HG03060 (cell line): ENCODE data around the gene FLOT2.
"Not testable (repeated sequence)": the region's sequence is repeated elsewhere in the genome, so short reads cannot be mapped to it uniquely, and the experiment has no call there.

Source experiments
- ATAC-seq: cut with Tn5 transposase; IDR thresholded peaks from one replicate; pipeline ENCODE4 v1.9.1; 2021; ENCODE audit warnings: low read depth, moderate number of reproducible peaks; ENCODE audit not compliant: unreplicated experiment

FLOT2 gene

GRCh38 chr17:28877150-28877711 lies 20.3 kb downstream of the FLOT2 start:
- ATAC-seq = not testable (repeated sequence)

- no peak for ATAC-seq
These were observed 21.5 kb downstream of the FLOT2 start for GRCh38 chr17:28875848-28876550.

- ATAC-seq = no peak
These were observed 22.8 kb downstream of the FLOT2 start for GRCh38 chr17:28874750-28875149.

GRCh38 chr17:28873839-28874238 lies 23.7 kb downstream of the FLOT2 start:
- ATAC-seq = no peak

- no peak for ATAC-seq
These were observed 26.4 kb downstream of the FLOT2 start for GRCh38 chr17:28871056-28871579.

- no peak for ATAC-seq
These were observed 30.3 kb downstream of the FLOT2 start for GRCh38 chr17:28867276-28867675.

- no peak for ATAC-seq
These were observed 31.4 kb downstream of the FLOT2 start for GRCh38 chr17:28865946-28866752.

GRCh38 chr17:28864991-28865849 lies 32.3 kb downstream of the FLOT2 start:
- ATAC-seq = no peak

GRCh38 chr17:28863953-28864352 lies 33.6 kb downstream of the FLOT2 start:
- no peak for ATAC-seq

- ATAC-seq = no peak
These were observed 35.0 kb downstream of the FLOT2 start for GRCh38 chr17:28862561-28862960.

- ATAC-seq = no peak
These were observed 35.9 kb downstream of the FLOT2 start for GRCh38 chr17:28861393-28862203.

- no peak for ATAC-seq
These were observed 37.1 kb downstream of the FLOT2 start for GRCh38 chr17:28860363-28860808.

- no peak for ATAC-seq
These were observed 38.7 kb downstream of the FLOT2 start for GRCh38 chr17:28858801-28859355.

- ATAC-seq = no peak
These were observed 39.4 kb downstream of the FLOT2 start for GRCh38 chr17:28857905-28858800.

- no peak for ATAC-seq
These were observed 41.4 kb downstream of the FLOT2 start for GRCh38 chr17:28856028-28856574.

GRCh38 chr17:28855336-28855679 lies 42.2 kb downstream of the FLOT2 start:
- ATAC-seq = no peak

GRCh38 chr17:28854457-28855335 lies 42.8 kb downstream of the FLOT2 start, which contains the start of gene ERAL1:
Gene ERAL1, plus strand, starts transcription at chr17:28855016. Its CDS starts 19 bp downstream, at chr17:28855035.
- ATAC-seq = peak; percentile 57
